ENCODE data around the gene TNNI3K. TPM values are rescaled to one million over a fixed set of nuclear protein-coding genes. Genes with fewer than 3 reads are reported as not detected.

The TNNI3K gene
- total and polyA plus RNA-seq, 10 of the 15 experiments (the other 5 are each of a cell fraction or from before 2014, with no cell fraction given) = 0.14 to 1.6 (median 0.44) TPM; not detected in 4

GRCh38 chr1:74512170-74512915 lies 277.2 kb downstream of the TNNI3K start, which contains the start of gene LRRC53:
TSS of gene LRRC53 (minus strand) at chr1:74512611. CDS start at chr1:74483349, 29,262 bp downstream.
- intact Hi-C loops (cut with micrococcal nuclease; ENCODE audit: unreplicated experiment) (no loop called here), in situ Hi-C loops (cut with MboI) (no loop called here)
- H4K20me1 ChIP-seq (ENCODE audit: control insufficient read depth, insufficient read depth) = no peaks in the 10 kb centered on the region
- TF ChIP-seq ZNF622 (IDR thresholded peaks at IDR 0.05) (no peak), PML (IDR thresholded peaks at IDR 0.05; ENCODE audit: low read length) (no peak), TCF7 (IDR thresholded peaks at IDR 0.05; ENCODE audit: borderline replicate concordance) (no peak), NR2C1 (IDR thresholded peaks at IDR 0.05) (no peak), BHLHE40 (IDR thresholded peaks at IDR 0.05; ENCODE audit: borderline replicate concordance in 1 of 2, low read depth in 2 of 2, low read length in 1 of 2) (no peak), SREBF2 (IDR thresholded peaks at IDR 0.05; ENCODE audit: low read length) (no peak), PBX3 (IDR thresholded peaks at IDR 0.05; ENCODE audit: insufficient replicate concordance, low read depth, low read length) (no peak), CEBPZ (IDR thresholded peaks at IDR 0.05; ENCODE audit: low read depth, low read length) (no peak), ZBTB4 (CRISPR knock-in tag; IDR thresholded peaks at IDR 0.05) (no peak), RBBP5 (conservative IDR thresholded peaks at IDR 0.05) (no peak), ZNF592 (IDR thresholded peaks at IDR 0.05) (no peak)
- ChIA-PET CTCF (interaction anchor here (1.1 to 1.6 kb wide), 3 partner anchors 177 to 260 kb away, joined by 3 to 5 read pairs (median 3); no protein-coding TSS in a partner anchor), POLR2A (no interaction called here), SMC1A (ENCODE audit: uncharacterized antibody, unreplicated experiment) (interaction anchor here (1.0 to 1.6 kb wide), 3 partner anchors 9 to 162 kb away, joined by 3 to 4 read pairs (median 4); partner anchors contain the start of gene ERICH3), RAD21 (ENCODE audit: unreplicated experiment) (no interaction called here)
- no peak for DNase-seq (ENCODE audit: low read depth, low spot score)
- H3K79me2 ChIP-seq (ENCODE audit: control insufficient read depth, insufficient read depth, low read length) = no peaks in the 10 kb centered on the region
- WGBS (ENCODE audit: insufficient coverage, insufficient replicate concordance, low lambda C conversion rate, missing lambda C conversion rate) = 48% methylated on average over 2 of the region's 2 CpGs
- H3K4me3 ChIP-seq = no peak within 1 kb of the TSS
- H3K36me3 ChIP-seq (ENCODE audit: control insufficient read depth in 2 of 2, insufficient read depth in 2 of 2, low read length in 1 of 2) = no peaks in the 10 kb centered on the region
- no peaks in the 10 kb centered on the region for H3K4me1 ChIP-seq (ENCODE audit: control insufficient read depth, insufficient read depth, low read length)
- FAIRE-seq = no peak
- no TSS peak for BruUV-seq (replicated peaks)
- H3K4me2 ChIP-seq (ENCODE audit: control insufficient read depth, insufficient read depth) = no peak within 1 kb of the TSS
- H3K27ac ChIP-seq (ENCODE audit: control insufficient read depth, insufficient read depth) = no peak within 1 kb of the TSS
- peaks cover 0 to 8% of the 10 kb centered on the region in 2 experiments; a peak in 1 of 4 replicates for H3K27me3 ChIP-seq (replicated peaks in 1 of 2; ENCODE audit: control insufficient read depth in 2 of 2, insufficient read depth in 2 of 2, low read length in 1 of 2)
- no peak for ATAC-seq
- H3K9me3 ChIP-seq (replicated peaks; ENCODE audit: control insufficient read depth, insufficient read depth, low read length) = no peaks in the 10 kb centered on the region
- H3K9ac ChIP-seq (ENCODE audit: control insufficient read depth, insufficient read depth, low read length) = no peak within 1 kb of the TSS
- no peak within 1 kb of the TSS for H2AFZ ChIP-seq (ENCODE audit: control insufficient read depth, low read depth, low read length)

Data from GM12878 (cell line).